Measurements from ENCODE around the gene SORCS1. TPM values are rescaled to one million over a fixed set of nuclear protein-coding genes. Genes with fewer than 3 reads are reported as not detected.

The SORCS1 gene
- total RNA-seq, 1 experiment from 2014 or later: not detected

GRCh38 chr10:106873770-106874603, 290.5 kb downstream of the SORCS1 start:
- POLR2A ChIA-PET: no interaction called here
- H3K9ac ChIP-seq (ENCODE audit: low read length): no peak overlapping the region
- no peaks in the 10 kb centered on the region for H3K79me2 ChIP-seq (ENCODE audit: insufficient read depth, low read length)
- H3K36me3 ChIP-seq (ENCODE audit: control insufficient read depth in 1 of 2, insufficient read depth in 2 of 2, low read length in 2 of 2): no peaks in the 10 kb centered on the region
- no peak for ATAC-seq
- H3K4me3 ChIP-seq (replicated peaks in 1 of 2; ENCODE audit: low read depth in 1 of 2, low read length in 2 of 2): no peak overlapping the region
- no peak overlapping the region for H3K27ac ChIP-seq (ENCODE audit: low read depth, low read length)
- intact Hi-C loops (cut with micrococcal nuclease): no loop called here
- no peaks in the 10 kb centered on the region for H4K20me1 ChIP-seq (ENCODE audit: insufficient read depth)
- BruUV-seq (replicated peaks): no TSS peak
- H3K9me2 ChIP-seq (ENCODE audit: insufficient read depth): no peaks in the 10 kb centered on the region
- CTCF ChIA-PET: no interaction called here
- H3K9me3 ChIP-seq (ENCODE audit: control insufficient read depth in 1 of 2, insufficient read depth in 1 of 2, low read depth in 1 of 2, low read length in 2 of 2): peaks cover 27 to 43% of the 10 kb centered on the region in 2 experiments; a peak in 2 of 4 replicates
- no peak for DNase-seq (ENCODE audit: low read depth, low spot score)
- H3K4me1 ChIP-seq (ENCODE audit: control insufficient read depth in 1 of 2, insufficient read depth in 2 of 2, low read length in 2 of 2): no peaks in the 10 kb centered on the region
- H2AFZ ChIP-seq (ENCODE audit: low read depth, low read length, poor library complexity, severe bottlenecking): no peak overlapping the region
- no peaks in the 10 kb centered on the region for H3K27me3 ChIP-seq (ENCODE audit: insufficient read depth, low read length)
- RAD21 ChIA-PET (ENCODE audit: low non-redundant PET in 1 of 2, low total read pairs in 2 of 2, uncharacterized antibody in 2 of 2, unreplicated experiment in 2 of 2): no interaction called here
- no peak for TF ChIP-seq EZH2 (IDR thresholded peaks at IDR 0.05)
- TF ChIP-seq REST (IDR thresholded peaks at IDR 0.05; ENCODE audit: low read depth): no peak
- TF ChIP-seq FOSL1 (IDR thresholded peaks at IDR 0.05; ENCODE audit: low read depth): no peak
- no peak for TF ChIP-seq ELF1 (IDR thresholded peaks at IDR 0.05; ENCODE audit: borderline replicate concordance, low read depth)
- TF ChIP-seq ZFX (IDR thresholded peaks at IDR 0.05): no peak
- no peak for TF ChIP-seq SRF (IDR thresholded peaks at IDR 0.05; ENCODE audit: low read depth)
- no peak for TF ChIP-seq JUND (IDR thresholded peaks at IDR 0.05)
- TF ChIP-seq POLR2A (IDR thresholded peaks at IDR 0.05; ENCODE audit: borderline replicate concordance, extremely low read depth, insufficient read depth, insufficient read length): no peak
- no peak for TF ChIP-seq ZBTB33 (IDR thresholded peaks at IDR 0.05; ENCODE audit: extremely low read depth, insufficient replicate concordance, low read length)
- TF ChIP-seq CBX3 (IDR thresholded peaks at IDR 0.05; ENCODE audit: low read depth): no peak
- TF ChIP-seq SP1 (IDR thresholded peaks at IDR 0.05; ENCODE audit: low read depth): no peak
- no peak for TF ChIP-seq POLR2AphosphoS5 (IDR thresholded peaks at IDR 0.05; ENCODE audit: low read depth, low read length)
- no peak for TF ChIP-seq ATF3 (IDR thresholded peaks at IDR 0.05)
- no peak overlapping the region for H3K4me2 ChIP-seq (ENCODE audit: low read length)

Data from HCT116 (cell line).